Thyroid gland (tissue), 4 donors: ENCODE measurements around the gene FOXA1.

Experiments used
- CTCF ChIP-seq, 6 experiments: fragments of 200-600 bp in 3 of 6; fragments of 450-650 bp in 3 of 6; sonication (generic) in 3 of 6; IDR thresholded peaks; one replicate each; pipeline ENCODE4 v1.5.1; 2016 to 2019; ENCODE audit warnings: antibody characterized with exemption in 6 of 6, mild to moderate bottlenecking in 2 of 6, inconsistent platforms in 1 of 6, moderate library complexity in 1 of 6
- POLR2A ChIP-seq, 2 donors: fragments of 450-650 bp; IDR thresholded peaks; one replicate each; pipeline ENCODE4 v1.6.1; 2017; ENCODE audit warnings: antibody characterized with exemption in 2 of 2, mild to moderate bottlenecking in 2 of 2, moderate library complexity in 1 of 2

GRCh38 chr14:37539992-37540391 lies 55.1 kb downstream of the FOXA1 start:
- TF ChIP-seq CTCF (IDR thresholded peaks at IDR 0.05) (no peak), POLR2A (IDR thresholded peaks at IDR 0.05) (no peak)
